IMR-90 (cell line): Measurements from ENCODE around the gene COL8A1. TPM values are rescaled to one million over a fixed set of nuclear protein-coding genes. Genes with fewer than 3 reads are reported as not detected.

Experiments used
- ATAC-seq: fragments of 200-7000 bp; cut with Tn5 transposase; 2 replicates; pipeline ENCODE4 v1.9.1; 2020; ENCODE audit warnings: low read depth, mild to moderate bottlenecking, moderate library complexity
- BruUV-seq: library from RNA; stranded (reverse); fragments of 400-500 nt; replicated peaks from 2 replicates; lab custom pipeline; 2021; lab: Mats Ljungman, UMichigan
- CTCF ChIA-PET: fragments of 300-600 bp; formaldehyde crosslinking; extraction: SDS; loops from one replicate; lab custom pipeline; 2021; ENCODE audit warnings: antibody characterized with exemption; lab: Yijun Ruan, JAX
- POLR2A ChIA-PET: fragments of 300-600 bp; sonication (Branson Sonifier 250); formaldehyde crosslinking; loops from one replicate; lab custom pipeline; 2022; ENCODE audit warnings: antibody characterized with exemption; ENCODE audit not compliant: unreplicated experiment; lab: Charles Lee
- DNase-seq: peaks from one replicate; pipeline ENCODE4 v3.0.0; 2013
- H2AFZ ChIP-seq: replicated peaks from 2 replicates; pipeline ENCODE3; 2013; ENCODE audit warnings: low read length, mild to moderate bottlenecking; ENCODE audit not compliant: poor library complexity
- H2AK5ac ChIP-seq: 2 replicates; pipeline ENCODE4 v1.6.1; 2013; ENCODE audit warnings: low read depth, low read length, inconsistent platforms
- H2AK9ac ChIP-seq: replicated peaks from 2 replicates; pipeline ENCODE3; 2013; ENCODE audit warnings: mild to moderate bottlenecking, low read depth, low read length, moderate library complexity; ENCODE audit not compliant: poor library complexity
- H2BK120ac ChIP-seq: 2 replicates; pipeline ENCODE4 v1.6.1; 2013; ENCODE audit warnings: low read depth, low read length, inconsistent platforms
- H2BK15ac ChIP-seq: 3 replicates; pipeline ENCODE4 v1.6.1; 2013; ENCODE audit warnings: low read depth, low read length, inconsistent platforms
- H2BK20ac ChIP-seq: 2 replicates; pipeline ENCODE4 v1.6.1; 2013; ENCODE audit warnings: low read depth, mild to moderate bottlenecking, inconsistent platforms, low read length, moderate library complexity
- H2BK5ac ChIP-seq: 2 replicates; pipeline ENCODE4 v1.6.1; 2013; ENCODE audit warnings: mild to moderate bottlenecking, low read depth, low read length, inconsistent platforms; ENCODE audit not compliant: poor library complexity, severe bottlenecking
- H3K14ac ChIP-seq: replicated peaks from 2 replicates; pipeline ENCODE4 v1.6.1; 2013; ENCODE audit warnings: low read depth, low read length, inconsistent platforms
- H3K18ac ChIP-seq: 2 replicates; pipeline ENCODE4 v1.6.1; 2013; ENCODE audit warnings: low read depth, low read length, control low read depth
- H3K23ac ChIP-seq: 2 replicates; pipeline ENCODE4 v1.6.1; 2013; ENCODE audit warnings: low read depth, low read length, inconsistent platforms
- H3K27ac ChIP-seq: 2 replicates; pipeline ENCODE4 v1.5.1; 2013; ENCODE audit warnings: mild to moderate bottlenecking, control low read depth, low read length; ENCODE audit not compliant: insufficient read depth
- H3K27me3 ChIP-seq: 2 replicates; pipeline ENCODE4 v1.6.1; 2013; ENCODE audit warnings: low read length; ENCODE audit not compliant: control insufficient read depth, insufficient read depth
- H3K36me3 ChIP-seq: 2 replicates; pipeline ENCODE4 v1.6.1; 2013; ENCODE audit warnings: low read length, mixed read lengths; ENCODE audit not compliant: control insufficient read depth, insufficient read depth
- H3K4ac ChIP-seq: 2 replicates; pipeline ENCODE4 v1.6.1; 2013; ENCODE audit warnings: low read depth, low read length, inconsistent platforms
- H3K4me1 ChIP-seq: 2 replicates; pipeline ENCODE4 v1.6.1; 2013; ENCODE audit warnings: low read length, mixed read lengths; ENCODE audit not compliant: control insufficient read depth, insufficient read depth
- H3K4me2 ChIP-seq: 2 replicates; pipeline ENCODE4 v1.6.1; 2013; ENCODE audit warnings: low read depth, mild to moderate bottlenecking, control low read depth, low read length, moderate library complexity
- H3K4me3 ChIP-seq: 2 replicates; pipeline ENCODE4 v1.5.1; 2013; ENCODE audit warnings: low read depth, mild to moderate bottlenecking, control low read depth, low read length, moderate library complexity; ENCODE audit not compliant: insufficient read depth
- H3K56ac ChIP-seq: 2 replicates; pipeline ENCODE4 v1.6.1; 2013; ENCODE audit warnings: low read length, inconsistent platforms; ENCODE audit not compliant: insufficient read depth; ENCODE audit errors: extremely low read depth
- H3K79me1 ChIP-seq, 2 experiments: 2 replicates each; pipeline ENCODE4 v1.6.1; 2013; ENCODE audit warnings: low read length in 2 of 2, inconsistent platforms in 1 of 2, low read depth in 1 of 2
- H3K9ac ChIP-seq: 2 replicates; pipeline ENCODE4 v1.6.1; 2013; ENCODE audit warnings: low read depth, low read length, control low read depth
- H3K9me1 ChIP-seq: 2 replicates; pipeline ENCODE4 v1.6.1; 2013; ENCODE audit warnings: low read length, inconsistent platforms; ENCODE audit not compliant: insufficient read depth
- H3K9me3 ChIP-seq: 2 replicates; pipeline ENCODE4 v1.6.1; 2013; ENCODE audit warnings: low read length; ENCODE audit not compliant: control insufficient read depth, insufficient read depth
- H4K20me1 ChIP-seq: 2 replicates; pipeline ENCODE4 v1.6.1; 2013; ENCODE audit warnings: low read length, inconsistent platforms; ENCODE audit not compliant: insufficient read depth
- H4K5ac ChIP-seq: 2 replicates; pipeline ENCODE4 v1.6.1; 2013; ENCODE audit warnings: mild to moderate bottlenecking, low read depth, low read length, control low read depth
- H4K8ac ChIP-seq, 2 experiments: 2 replicates each; pipeline ENCODE4 v1.6.1; 2013; ENCODE audit warnings: low read depth in 2 of 2, low read length in 2 of 2, control low read depth in 1 of 2, inconsistent platforms in 1 of 2
- H4K91ac ChIP-seq: 2 replicates; pipeline ENCODE4 v1.6.1; 2013; ENCODE audit warnings: low read depth, low read length, inconsistent platforms; ENCODE audit not compliant: insufficient read depth
- CEBPB ChIP-seq: IDR thresholded peaks from 2 replicates; pipeline ENCODE4 v1.6.1; 2012; ENCODE audit warnings: low read depth, low read length, improper control_type of control experiment
- MAFK ChIP-seq: IDR thresholded peaks from 2 replicates; pipeline ENCODE4 v1.6.1; 2012; ENCODE audit warnings: low read depth, low read length, improper control_type of control experiment
- MAZ ChIP-seq: IDR thresholded peaks from 2 replicates; pipeline ENCODE4 v1.6.1; 2012; ENCODE audit warnings: low read depth, mild to moderate bottlenecking, low read length, improper control_type of control experiment, moderate library complexity, borderline replicate concordance
- MXI1 ChIP-seq: IDR thresholded peaks from 2 replicates; pipeline ENCODE4 v1.6.1; 2012; ENCODE audit warnings: low read depth, mild to moderate bottlenecking, low read length, moderate library complexity, borderline replicate concordance
- NFE2L2 ChIP-seq: fragments of 150-350 bp; IDR thresholded peaks from 2 replicates; pipeline ENCODE4 v1.6.1; 2016; ENCODE audit warnings: low read depth, mild to moderate bottlenecking, low read length
- POLR2A ChIP-seq: IDR thresholded peaks from 2 replicates; pipeline ENCODE4 v1.6.1; 2012; ENCODE audit warnings: mild to moderate bottlenecking, low read depth, low read length
- WGBS, 2 experiments: methylation state at CpG; one replicate each; pipeline versions ENCODE4 v1.1.5 to v1.1.7; 2013; ENCODE audit warnings: missing lambda C conversion rate in 2 of 2; ENCODE audit not compliant: insufficient read length in 1 of 2; ENCODE audit errors: extremely low coverage in 2 of 2; 5-methylcytosine and 5-hydroxymethylcytosine counted together
- dilution Hi-C: fragments of 300-500 bp; cut with HindIII; formaldehyde crosslinking; loops from one replicate; pipeline ENCODE4 v1.14.3; 2018; ENCODE audit warnings: low sequenced_read_pairs; ENCODE audit not compliant: unreplicated experiment
- in situ Hi-C: fragments of 300-500 bp; cut with MboI; formaldehyde crosslinking; loops from 3 replicates; pipeline ENCODE4 v1.14.3; 2019; ENCODE audit warnings: low sequenced_read_pairs, inconsistent platforms, mixed read lengths
- intact Hi-C: fragments of 100-400 bp; cut with micrococcal nuclease; formaldehyde crosslinking; loops from 2 replicates; pipeline ENCODE4 v1.10.0; 2022
- polyA plus RNA-seq, 3 experiments: library from polyadenylated mRNA; depleted of rRNA; stranded (reverse); fragments of >200 nt; gene quantifications; 2 replicates each; pipeline ENCODE4 v1.2.3, GENCODE V29; 2012; ENCODE audit warnings: low replicate concordance in 1 of 3
- total RNA-seq: library from RNA; depleted of rRNA; stranded (reverse); fragments of >200 nt; gene quantifications from 2 replicates; pipeline ENCODE4 v1.2.3, GENCODE V29; 2012

The COL8A1 gene
- total and polyA plus RNA-seq, 2 of the 4 experiments (the other 2 are of a cell fraction) = 119 to 151 TPM

GRCh38 chr3:99794485-99794884, 156.1 kb downstream of the COL8A1 start:
- Histone ChIP-seq H4K8ac (no peak overlapping the region), H4K20me1 (no peaks in the 10 kb centered on the region), H3K4me2 (no peak overlapping the region), H2BK15ac (no peak overlapping the region), H3K9ac (no peak overlapping the region), H2BK20ac (no peak overlapping the region), H3K23ac (no peak overlapping the region), H3K56ac (no peak overlapping the region), H2BK5ac (no peak overlapping the region), H3K18ac (no peak overlapping the region), H2AK9ac (no peak overlapping the region), H3K14ac (no peak overlapping the region), H3K27me3 (no peaks in the 10 kb centered on the region), H3K4me3 (no peak overlapping the region), H3K4me1 (no peaks in the 10 kb centered on the region), H2BK120ac (no peak overlapping the region), H2AFZ (no peak overlapping the region), H3K79me1 (no peaks in the 10 kb centered on the region), H4K5ac (no peak overlapping the region), H4K91ac (no peak overlapping the region), H3K9me3 (no peaks in the 10 kb centered on the region), H3K36me3 (peaks cover 4% of the 10 kb centered on the region), H3K4ac (no peak overlapping the region), H2AK5ac (no peak overlapping the region), H3K27ac (no peak overlapping the region), H3K9me1 (no peaks in the 10 kb centered on the region)
- ChIA-PET CTCF (no interaction called here), POLR2A (no interaction called here)
- intact Hi-C loops = no loop called here
- ATAC-seq (no peak), DNase-seq (no peak)
- no peak for TF ChIP-seq MAZ
- TF ChIP-seq MAFK = no peak
- TF ChIP-seq CEBPB = no peak
- TF ChIP-seq NFE2L2 = no peak
- no peak for TF ChIP-seq MXI1
- no peak for TF ChIP-seq POLR2A
- WGBS, 2 experiments = 96% methylated on average over 5 of the region's 8 CpGs; no CpG with 5 or more reads in 1 of the 2 experiments
- in situ Hi-C loops = loop anchor here (10.0 kb wide), 1 partner anchor 770 kb away; no protein-coding TSS in a partner anchor
- no TSS peak for BruUV-seq
- dilution Hi-C loops = no loop called here
